Heart left ventricle (tissue), 16 donors: ENCODE data around the gene TXN2. TPM values are rescaled to one million over a fixed set of nuclear protein-coding genes. Genes with fewer than 3 reads are reported as not detected.

Experiments used
- ATAC-seq, 4 donors: fragments of 200-7000 bp; cut with Tn5 transposase; one replicate each; pipeline ENCODE4 v1.9.1; 2020 to 2022; ENCODE audit warnings: moderate library complexity in 4 of 4, mild to moderate bottlenecking in 3 of 4, moderate number of reproducible peaks in 1 of 4
- DNase-seq, 5 donors: peaks; one replicate each; pipeline ENCODE4 v3.0.0-alpha.2; 2020
- H3K27ac ChIP-seq, 12 donors: fragments of 200-600 bp; sonication (generic) in 4 of 12; one replicate each; pipeline versions ENCODE4 v1.5.0 to v1.8.0; 2016 to 2022; ENCODE audit warnings: mild to moderate bottlenecking in 2 of 12
- H3K27me3 ChIP-seq, 9 donors: fragments of 200-600 bp; sonication (generic) in 2 of 9; one replicate each; pipeline versions ENCODE4 v1.5.1 to v1.8.0; 2016 to 2022; ENCODE audit warnings: mild to moderate bottlenecking in 3 of 9
- H3K36me3 ChIP-seq, 9 donors: fragments of 200-600 bp; sonication (generic) in 2 of 9; one replicate each; pipeline versions ENCODE4 v1.5.0 to v1.8.0; 2018 to 2022; ENCODE audit warnings: mild to moderate bottlenecking in 2 of 9
- H3K4me1 ChIP-seq, 12 donors: fragments of 200-600 bp; sonication (generic) in 4 of 12; one replicate each; pipeline versions ENCODE4 v1.5.0 to v1.8.0; 2016 to 2022; ENCODE audit warnings: mild to moderate bottlenecking in 3 of 12
- H3K4me3 ChIP-seq, 12 donors: fragments of 200-600 bp; sonication (generic) in 4 of 12; one replicate each; pipeline versions ENCODE4 v1.5.0 to v1.8.0; 2017 to 2022; ENCODE audit warnings: mild to moderate bottlenecking in 9 of 12, moderate library complexity in 4 of 12
- H3K9me3 ChIP-seq, 12 donors: fragments of 200-600 bp; sonication (generic) in 4 of 12; one replicate each; pipeline versions ENCODE4 v1.5.0 to v1.8.0; 2016 to 2022; ENCODE audit warnings: mild to moderate bottlenecking in 1 of 12
- CTCF ChIP-seq, 12 donors: fragments of 200-600 bp; sonication (generic) in 4 of 12; IDR thresholded peaks; one replicate each; pipeline versions ENCODE4 v1.5.0 to v1.8.0; 2018 to 2022; ENCODE audit warnings: antibody characterized with exemption in 12 of 12, mild to moderate bottlenecking in 5 of 12
- POLR2A ChIP-seq, 2 donors: fragments of 450-650 bp; IDR thresholded peaks; one replicate each; pipeline ENCODE4 v1.6.1; 2017; ENCODE audit warnings: antibody characterized with exemption in 2 of 2, mild to moderate bottlenecking in 2 of 2, moderate library complexity in 2 of 2
- WGBS, 4 donors: extraction: QIAGEN DNeasy Blood & Tissue Kit in 2 of 4; methylation state at CpG; one replicate each; pipeline versions ENCODE4 v1.1.5 to v1.1.7; 2013 to 2018; 5-methylcytosine and 5-hydroxymethylcytosine counted together
- intact Hi-C, 10 donors: fragments of 100-400 bp; cut with DNase I; formaldehyde crosslinking; loops; one replicate each; pipeline versions ENCODE4 v1.11.1 to v1.14.2; 2022
- polyA plus RNA-seq, 2 donors: library from polyadenylated mRNA; stranded (reverse); fragments of 200-250 nt; gene quantifications; one replicate each; pipeline ENCODE4 v1.2.3, GENCODE V29; 2013
- total RNA-seq, 9 donors: library from RNA; depleted of rRNA in 2 of 9; stranded (reverse); fragments of >200 nt in 2 of 9; fragmentation: NEBNext Ultra II Directional in 3 of 9; extraction: Animal tissue kit (Norgen Biotek cat#: 25700) in 3 of 9; gene quantifications; one replicate each; pipeline versions ENCODE4 v1.1.0 to v1.2.4, GENCODE V29; 2016 to 2023
- donor health status: ischemic (EF 13 %, LVEDD 7.1; RV severe dilation, severe dysfunction).
- donor health status: healthy with polysubstance abuse.
- donor health status: DM: no; HTN: yes; CAD: no.
- donor health status: DM: no; HTN: no; CAD: no.
- donor health status: ischemic (EF 25% LVEDD 6.9; RV normal size, moderate dysfunction).
- donor health status: ischemic (EF 25% LVEDD 5.7; RV mildly dilated, moderate dysfunction).
- donor health status: healthy.
- donor health status: DM: yes; HTN: yes; CAD: no.
- donor health status: ischemic (EF 35%, LVEDD 5.7; RV mildly dilated, moderate dysfunction).
- donor health status: nonischemic (EF 11% LVEDD 7.7; RV severe dilation, severe dysfunction).
- donor health status: DM: yes; HTN: yes; CAD: no.
- donor health status: PGD.
- donor health status: ischemic (EF 29% LVEDD 5.4; RV normal size, mild dysfunction).
- donor health status: nonischemic (EF 23%, LVEDD 6.1; RV moderate dilation, normal function).

Gene TXN2
- total and polyA plus RNA-seq, 11 donors, result 87.9 to 160 (median 113) TPM

GRCh38 chr22:36507518-36508010 lies 26.1 kb upstream of the TXN2 start:
- H3K36me3 ChIP-seq, result peaks cover 0 to 31% (median 24%) of the 10 kb centered on the region in 9 donors
- no peaks in the 10 kb centered on the region for H3K27me3 ChIP-seq
- no peaks in the 10 kb centered on the region for H3K9me3 ChIP-seq
- peak overlapping the region in 11 of 12 donors; percentile 45 to 71 (median 61) for H3K4me3 ChIP-seq
- intact Hi-C loops, result no loop called here
- H3K27ac ChIP-seq, result peak overlapping the region in 11 of 12 donors; percentile 63 to 87 (median 79)
- no peak for TF ChIP-seq POLR2A (IDR thresholded peaks at IDR 0.05)
- TF ChIP-seq CTCF (IDR thresholded peaks at IDR 0.05), result no peak
- DNase-seq (no peak), ATAC-seq (no peak)
- H3K4me1 ChIP-seq, result peaks cover 0 to 33% (median 15%) of the 10 kb centered on the region in 12 donors
- 85 to 91% (median 88%) methylated on average over 6 of the region's 6 CpGs for WGBS, 4 donors

DNA sequence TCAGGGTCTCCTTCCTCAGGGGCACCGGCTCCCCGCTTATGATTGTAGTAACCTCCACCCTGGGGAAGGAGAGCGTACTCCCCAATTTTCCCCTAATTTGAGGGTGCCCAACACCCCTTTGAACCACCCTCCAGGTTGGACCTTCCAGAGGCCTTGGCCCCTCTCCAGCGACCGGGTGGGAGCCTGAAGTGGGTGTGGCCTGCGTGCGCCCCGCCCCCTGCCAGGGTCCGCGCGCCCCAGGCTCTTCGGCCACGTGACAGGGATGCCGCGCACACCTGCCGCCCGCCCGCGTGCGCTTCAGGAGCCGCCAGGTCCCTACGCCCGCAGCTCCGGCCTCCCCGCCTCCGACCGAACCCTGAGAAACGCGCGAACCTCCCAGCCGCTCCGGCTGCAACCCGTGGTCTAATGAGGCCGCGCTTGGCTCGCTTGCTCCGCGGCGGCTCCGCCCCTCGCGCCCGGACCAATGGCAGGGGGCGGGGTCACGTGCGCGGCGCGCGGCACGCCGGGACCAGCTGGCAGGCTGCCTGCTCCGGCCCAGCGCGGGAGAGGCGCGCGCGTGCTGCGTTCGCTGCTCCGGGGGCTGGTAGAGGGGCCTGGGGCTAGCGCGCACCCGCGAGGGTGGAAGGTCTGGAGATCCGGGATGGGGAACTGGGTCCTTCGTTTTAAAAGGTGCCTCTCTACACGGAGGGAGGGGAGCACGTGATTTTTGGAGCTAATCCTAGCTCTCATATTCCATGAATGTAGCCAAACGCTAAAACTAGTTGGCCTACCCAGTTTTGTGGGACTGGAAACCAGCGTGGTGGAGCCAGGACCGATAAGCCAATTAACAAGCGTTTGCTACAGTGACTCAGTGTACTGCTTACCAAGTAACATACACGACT lies 25.4 kb upstream of the TXN2 start, which contains the start of gene FOXRED2:
Gene FOXRED2 (minus strand): TSS at position 404 of the 881 bp plus-strand sequence. CDS start 618 bp downstream, outside the sequence.
- H3K27me3 ChIP-seq, result no peaks in the 10 kb centered on the region
- H3K4me3 ChIP-seq, result peak within 1 kb of the TSS; percentile 45 to 71 (median 61)
- peaks cover 0 to 33% (median 15%) of the 10 kb centered on the region in 12 donors for H3K4me1 ChIP-seq
- ATAC-seq (peak; percentile 73 to 91 (median 86)), DNase-seq (peak; percentile 90 to 93 (median 91))
- TF ChIP-seq CTCF (IDR thresholded peaks at IDR 0.05) (no peak), POLR2A (IDR thresholded peaks at IDR 0.05) (peak in 1 of 2 donors; percentile 85)
- intact Hi-C loops, result no loop called here
- WGBS, 4 donors, result 5 to 23% (median 11%) methylated on average over 17 to 75 of the region's 75 CpGs
- peaks cover 0 to 24% (median 17%) of the 10 kb centered on the region in 9 donors for H3K36me3 ChIP-seq
- H3K9me3 ChIP-seq, result no peaks in the 10 kb centered on the region
- H3K27ac ChIP-seq, result peak within 1 kb of the TSS in 11 of 12 donors; percentile 63 to 87 (median 79)

GRCh38 chr22:36505998-36506635 lies 24.7 kb upstream of the TXN2 start:
- no peaks in the 10 kb centered on the region for H3K27me3 ChIP-seq
- DNase-seq, result peak in 2 of 5 donors; percentile 35 to 72
- H3K27ac ChIP-seq, result peak overlapping the region in 8 of 12 donors; percentile 72 to 87 (median 80)
- peaks cover 0 to 33% (median 15%) of the 10 kb centered on the region in 12 donors for H3K4me1 ChIP-seq
- ATAC-seq, result peak in 2 of 4 donors; percentile 1 to 2
- no peak for TF ChIP-seq POLR2A (IDR thresholded peaks at IDR 0.05)
- peaks cover 0 to 17% (median 10%) of the 10 kb centered on the region in 9 donors for H3K36me3 ChIP-seq
- H3K4me3 ChIP-seq, result peak overlapping the region in 9 of 12 donors; percentile 60 to 71 (median 62)
- no peaks in the 10 kb centered on the region for H3K9me3 ChIP-seq
- WGBS, 4 donors, result 94 to 97% (median 95%) methylated on average over 50 to 60 of the region's 60 CpGs
- intact Hi-C loops, result no loop called here

DNA sequence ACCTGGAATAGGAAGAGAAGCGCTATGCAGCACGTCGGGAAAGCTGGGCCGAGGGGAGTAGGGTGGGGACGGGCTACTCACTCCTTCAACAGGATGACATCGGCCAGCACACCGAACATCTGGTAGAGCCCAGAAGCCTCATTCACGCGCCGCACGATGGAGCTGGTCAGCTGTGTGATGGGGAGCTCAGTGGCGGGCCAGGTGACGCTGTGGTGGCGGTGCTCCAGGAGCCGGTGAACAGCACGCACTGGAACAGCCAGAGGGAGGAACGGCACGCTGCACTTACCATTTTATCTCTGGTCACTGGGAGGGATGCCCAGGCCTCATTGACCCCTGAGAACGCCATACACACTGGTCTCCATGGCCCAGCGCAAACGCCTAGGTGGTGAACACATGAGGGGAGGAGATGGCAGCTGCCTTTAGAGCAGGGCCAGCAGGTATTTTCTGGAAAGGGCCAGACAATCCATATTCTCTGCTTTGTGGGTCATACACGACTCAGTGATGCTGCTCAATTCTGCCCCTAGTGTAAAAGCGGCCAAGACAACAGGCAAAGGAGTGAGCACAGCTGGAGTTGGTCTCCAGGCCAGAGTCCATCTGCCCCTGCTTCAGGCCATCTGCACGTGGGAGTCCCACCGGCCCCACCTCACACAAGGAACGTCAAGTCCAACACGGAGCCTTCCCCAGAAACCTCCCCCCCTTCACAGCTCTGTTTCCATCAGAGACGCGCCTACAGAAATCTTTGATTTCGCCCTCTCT lies 16.6 kb upstream of the TXN2 start:
- H3K36me3 ChIP-seq, result peaks cover 0 to 25% (median 6%) of the 10 kb centered on the region in 9 donors
- ATAC-seq, result no peak

More for the DNA sequence above, 16.6 kb upstream of the TXN2 start:
- intact Hi-C loops, result no loop called here
- H3K4me1 ChIP-seq, result peaks cover 0 to 10% (median 0%) of the 10 kb centered on the region in 12 donors
- H3K27me3 ChIP-seq, result no peaks in the 10 kb centered on the region
- TF ChIP-seq POLR2A (IDR thresholded peaks at IDR 0.05) (no peak), CTCF (IDR thresholded peaks at IDR 0.05) (no peak)
- no peak for DNase-seq
- no peaks in the 10 kb centered on the region for H3K9me3 ChIP-seq
- H3K27ac ChIP-seq, result no peak overlapping the region
- no peak overlapping the region for H3K4me3 ChIP-seq
- 88 to 91% (median 89%) methylated on average over 29 to 30 of the region's 30 CpGs for WGBS, 4 donors
